HepG2 (cell line): Measurements from ENCODE around the gene SLC29A2. TPM values are rescaled to one million over a fixed set of nuclear protein-coding genes. Genes with fewer than 3 reads are reported as not detected.

Source experiments
- ATAC-seq: fragments of 200-7000 bp; cut with Tn5 transposase; 3 replicates; pipeline ENCODE4 v1.9.1; 2020; ENCODE audit warnings: mild to moderate bottlenecking, moderate library complexity
- BruUV-seq: library from RNA; stranded (reverse); fragments of 400-500 nt; replicated peaks from 2 replicates; lab custom pipeline; 2021; lab: Mats Ljungman, UMichigan
- CTCF ChIA-PET: fragments of 300-600 bp; formaldehyde crosslinking; extraction: SDS; loops from one replicate; lab custom pipeline; 2021; ENCODE audit warnings: low total read pairs, inconsistent platforms, low intra/inter-chr PET ratio; lab: Yijun Ruan, JAX
- POLR2A ChIA-PET: fragments of 350-600 bp; sonication (Branson Sonifier 250); formaldehyde crosslinking; loops from one replicate; lab custom pipeline; 2020; ENCODE audit warnings: antibody characterized with exemption, inconsistent platforms; lab: Yijun Ruan, JAX
- DNase-seq: peaks from one replicate; pipeline ENCODE4 v3.0.0-alpha.2; 2015; ENCODE audit warnings: low spot score
- FAIRE-seq: peaks from 3 replicates; lab custom pipeline; 2011; peaks lifted over from hg19 to GRCh38; lab: Jason Lieb, UNC
- H2AFZ ChIP-seq: one replicate; pipeline ENCODE4 v1.6.1; 2011; ENCODE audit warnings: low read length, inconsistent platforms
- H3K27ac ChIP-seq: fragments of 300-600 bp; 3 replicates; pipeline ENCODE4 v1.8.0; 2011; ENCODE audit warnings: mixed run types, mild to moderate bottlenecking, mixed read lengths, low read length, inconsistent platforms; ENCODE audit not compliant: insufficient read depth; ENCODE audit errors: extremely low read length
- H3K27me3 ChIP-seq, 2 experiments: fragments of 200-600 bp in 1 of 2; 2 replicates in 1 of 2; 3 replicates in 1 of 2; pipeline versions ENCODE4 v1.6.0 to v1.8.0; 2011; ENCODE audit warnings: low read length in 2 of 2, mild to moderate bottlenecking in 2 of 2, moderate library complexity in 2 of 2, inconsistent platforms in 1 of 2; ENCODE audit not compliant: insufficient read depth in 2 of 2, control insufficient read depth in 1 of 2
- H3K36me3 ChIP-seq, 2 experiments: fragments of 200-600 bp in 1 of 2; replicated peaks in 1 of 2; 2 replicates in 1 of 2; 3 replicates in 1 of 2; pipeline versions ENCODE4 v1.5.1 to v1.8.0; 2011; ENCODE audit warnings: low read length in 2 of 2, inconsistent platforms in 1 of 2; ENCODE audit not compliant: insufficient read depth in 2 of 2, control insufficient read depth in 1 of 2
- H3K4me1 ChIP-seq: 2 replicates; pipeline ENCODE4 v1.5.1; 2012; ENCODE audit warnings: low read length, inconsistent platforms; ENCODE audit not compliant: insufficient read depth
- H3K4me2 ChIP-seq: 2 replicates; pipeline ENCODE4 v1.6.0; 2011; ENCODE audit warnings: low read depth, low read length, inconsistent platforms
- H3K4me3 ChIP-seq, 3 experiments: fragments of 200-600 bp in 1 of 3; sonication (generic), shearing (Covaris generic) in 1 of 3; replicated peaks in 1 of 3; 2 replicates each; pipeline ENCODE4 v1.5.1; 2011 to 2016; ENCODE audit warnings: low read length in 3 of 3, inconsistent platforms in 2 of 3, low read depth in 2 of 3, mild to moderate bottlenecking in 2 of 3, control low read depth in 1 of 3, mixed read lengths in 1 of 3; ENCODE audit not compliant: insufficient read depth in 1 of 3
- H3K79me2 ChIP-seq: one replicate; pipeline ENCODE4 v1.6.1; 2011; ENCODE audit warnings: low read length, inconsistent platforms; ENCODE audit not compliant: insufficient read depth
- H3K9ac ChIP-seq: 2 replicates; pipeline ENCODE4 v1.6.0; 2011; ENCODE audit warnings: mild to moderate bottlenecking, low read depth, low read length, inconsistent platforms; ENCODE audit not compliant: insufficient read depth
- H3K9me3 ChIP-seq: 2 replicates; pipeline ENCODE4 v1.5.1; 2012; ENCODE audit warnings: mild to moderate bottlenecking, low read length
- H4K20me1 ChIP-seq: 2 replicates; pipeline ENCODE4 v1.6.0; 2011; ENCODE audit warnings: inconsistent platforms, mild to moderate bottlenecking, low read length, moderate library complexity; ENCODE audit not compliant: insufficient read depth
- BCL6 ChIP-seq: IDR thresholded peaks from 2 replicates; pipeline ENCODE4 v1.6.1; 2016; ENCODE audit warnings: missing genetic modification reagents, missing compliant biosample characterization
- ELF3 ChIP-seq: IDR thresholded peaks from 2 replicates; pipeline ENCODE4 v1.6.1; 2016; ENCODE audit warnings: missing genetic modification reagents, missing compliant biosample characterization
- GLI4 ChIP-seq: sonication (generic); formaldehyde crosslinking; IDR thresholded peaks from 2 replicates; pipeline ENCODE4 v1.5.1; 2020; ENCODE audit warnings: missing genetic modification reagents, mild to moderate bottlenecking, moderate library complexity, borderline replicate concordance
- NR2C2 ChIP-seq: sonication (generic); formaldehyde crosslinking; IDR thresholded peaks from 2 replicates; pipeline ENCODE4 v1.4.0; 2020; ENCODE audit warnings: missing genetic modification reagents, mild to moderate bottlenecking, moderate library complexity, borderline replicate concordance
- ZBTB42 ChIP-seq: sonication (generic); formaldehyde crosslinking; IDR thresholded peaks from 2 replicates; pipeline ENCODE4 v1.5.0; 2020; ENCODE audit warnings: mild to moderate bottlenecking, missing genetic modification reagents
- ZNF230 ChIP-seq: sonication (generic); formaldehyde crosslinking; IDR thresholded peaks from 2 replicates; pipeline ENCODE4 v1.4.0; 2020; ENCODE audit warnings: mild to moderate bottlenecking, missing genetic modification reagents
- WGBS: methylation state at CpG from one replicate; pipeline ENCODE4 v1.1.6; 2017; ENCODE audit warnings: low lambda C conversion rate; 5-methylcytosine and 5-hydroxymethylcytosine counted together
- in situ Hi-C: cut with HindIII; loops from 2 replicates; pipeline ENCODE4 v1.10.0; 2017; ENCODE audit warnings: low pct_unique_long_range_greater_than_20kb; ENCODE audit not compliant: extremely low pct_ligation_motif_present
- intact Hi-C: fragments of 100-400 bp; cut with micrococcal nuclease; formaldehyde crosslinking; loops from one replicate; pipeline ENCODE4 v1.10.0; 2022; ENCODE audit not compliant: unreplicated experiment
- polyA plus RNA-seq, 8 experiments: library from polyadenylated mRNA; depleted of rRNA in 3 of 8; stranded (reverse) in 7 of 8; unstranded in 1 of 8; fragments of >200 nt; fragmentation: Illumina TruSeq in 4 of 8; extraction: Trizol in 4 of 8; gene quantifications; 2 replicates each; pipeline versions ENCODE4 v1.2.1 to v1.2.3, GENCODE V29; 2011 to 2016; ENCODE audit warnings: low read depth in 4 of 8, missing spikeins in 1 of 8, mixed read lengths in 1 of 8; ENCODE audit not compliant: insufficient read depth in 1 of 8
- total RNA-seq, 5 experiments: library from RNA; depleted of rRNA; stranded (reverse); fragments of >200 nt; fragmentation: Illumina TruSeq; extraction: Trizol; gene quantifications; 2 replicates each; pipeline ENCODE4 v1.2.3, GENCODE V29; 2016; ENCODE audit warnings: low read depth in 1 of 5
- TF ChIP-seq, protein P1 (sequence below): sonication (generic); formaldehyde crosslinking; IDR thresholded peaks from 2 replicates; pipeline ENCODE4 v1.5.1; 2020; ENCODE audit warnings: mild to moderate bottlenecking, missing genetic modification reagents, moderate library complexity
- TF ChIP-seq, protein P2 (sequence below): fragments of 450-650 bp; IDR thresholded peaks from 2 replicates; pipeline ENCODE4 v1.6.1; 2016
- TF ChIP-seq, protein P3 (sequence below): sonication (generic); formaldehyde crosslinking; IDR thresholded peaks from 2 replicates; pipeline ENCODE4 v1.5.0; 2020; ENCODE audit warnings: missing genetic modification reagents

Gene SLC29A2
- total and polyA plus RNA-seq, 2 of the 13 experiments (the other 11 are each of a cell fraction or from before 2014, with no cell fraction given): 0.63 to 0.66 TPM

DNA sequence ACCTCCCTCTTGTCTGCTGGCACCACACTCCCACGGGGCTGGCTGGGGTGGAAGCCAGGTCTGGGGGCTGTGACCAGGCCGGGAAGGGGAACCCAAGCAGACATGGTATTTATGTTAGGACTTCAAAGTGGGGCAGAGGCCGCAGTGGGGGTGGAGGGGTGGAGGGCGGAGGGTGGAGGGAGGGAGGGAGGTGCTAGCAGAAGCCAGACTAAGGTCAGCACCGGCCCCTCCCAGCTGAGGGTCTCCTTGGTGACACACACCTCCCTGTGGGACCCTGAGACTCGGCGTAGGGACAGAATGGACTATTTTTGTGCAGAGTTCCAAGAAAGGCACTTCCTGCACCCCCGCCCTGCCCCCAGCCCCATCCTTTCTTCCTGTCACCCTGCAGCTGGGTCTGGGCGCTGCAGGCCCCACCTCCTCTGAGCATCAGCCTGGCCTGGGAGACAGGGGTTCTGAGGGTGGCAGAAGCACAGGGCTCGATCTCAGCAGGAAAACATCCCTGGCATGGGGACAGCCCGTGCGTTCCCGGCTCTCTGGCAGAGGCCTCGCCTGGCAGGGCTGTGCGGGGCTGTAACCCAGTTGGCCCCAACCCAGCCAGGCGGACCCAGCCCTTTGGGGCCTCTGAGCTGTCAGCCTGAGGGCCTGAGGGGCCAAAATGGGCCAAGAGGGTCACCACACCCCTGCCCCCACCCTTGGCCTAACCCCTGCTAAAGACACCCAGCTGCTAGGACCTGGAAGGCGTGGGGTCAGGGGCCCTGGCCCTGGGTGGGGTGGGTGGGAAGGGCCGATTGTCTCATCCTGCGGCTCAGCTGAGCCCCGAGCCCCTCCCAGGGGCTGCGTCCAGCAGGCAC, 45.1 kb downstream of the SLC29A2 start (continued):
- TF ChIP-seq, protein P1, sequence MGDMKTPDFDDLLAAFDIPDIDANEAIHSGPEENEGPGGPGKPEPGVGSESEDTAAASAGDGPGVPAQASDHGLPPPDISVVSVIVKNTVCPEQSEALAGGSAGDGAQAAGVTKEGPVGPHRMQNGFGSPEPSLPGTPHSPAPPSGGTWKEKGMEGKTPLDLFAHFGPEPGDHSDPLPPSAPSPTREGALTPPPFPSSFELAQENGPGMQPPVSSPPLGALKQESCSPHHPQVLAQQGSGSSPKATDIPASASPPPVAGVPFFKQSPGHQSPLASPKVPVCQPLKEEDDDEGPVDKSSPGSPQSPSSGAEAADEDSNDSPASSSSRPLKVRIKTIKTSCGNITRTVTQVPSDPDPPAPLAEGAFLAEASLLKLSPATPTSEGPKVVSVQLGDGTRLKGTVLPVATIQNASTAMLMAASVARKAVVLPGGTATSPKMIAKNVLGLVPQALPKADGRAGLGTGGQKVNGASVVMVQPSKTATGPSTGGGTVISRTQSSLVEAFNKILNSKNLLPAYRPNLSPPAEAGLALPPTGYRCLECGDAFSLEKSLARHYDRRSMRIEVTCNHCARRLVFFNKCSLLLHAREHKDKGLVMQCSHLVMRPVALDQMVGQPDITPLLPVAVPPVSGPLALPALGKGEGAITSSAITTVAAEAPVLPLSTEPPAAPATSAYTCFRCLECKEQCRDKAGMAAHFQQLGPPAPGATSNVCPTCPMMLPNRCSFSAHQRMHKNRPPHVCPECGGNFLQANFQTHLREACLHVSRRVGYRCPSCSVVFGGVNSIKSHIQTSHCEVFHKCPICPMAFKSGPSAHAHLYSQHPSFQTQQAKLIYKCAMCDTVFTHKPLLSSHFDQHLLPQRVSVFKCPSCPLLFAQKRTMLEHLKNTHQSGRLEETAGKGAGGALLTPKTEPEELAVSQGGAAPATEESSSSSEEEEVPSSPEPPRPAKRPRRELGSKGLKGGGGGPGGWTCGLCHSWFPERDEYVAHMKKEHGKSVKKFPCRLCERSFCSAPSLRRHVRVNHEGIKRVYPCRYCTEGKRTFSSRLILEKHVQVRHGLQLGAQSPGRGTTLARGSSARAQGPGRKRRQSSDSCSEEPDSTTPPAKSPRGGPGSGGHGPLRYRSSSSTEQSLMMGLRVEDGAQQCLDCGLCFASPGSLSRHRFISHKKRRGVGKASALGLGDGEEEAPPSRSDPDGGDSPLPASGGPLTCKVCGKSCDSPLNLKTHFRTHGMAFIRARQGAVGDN (CRISPR knock-in tag): peak; percentile 6; the same call in 1 of the 2 replicates

DNA sequence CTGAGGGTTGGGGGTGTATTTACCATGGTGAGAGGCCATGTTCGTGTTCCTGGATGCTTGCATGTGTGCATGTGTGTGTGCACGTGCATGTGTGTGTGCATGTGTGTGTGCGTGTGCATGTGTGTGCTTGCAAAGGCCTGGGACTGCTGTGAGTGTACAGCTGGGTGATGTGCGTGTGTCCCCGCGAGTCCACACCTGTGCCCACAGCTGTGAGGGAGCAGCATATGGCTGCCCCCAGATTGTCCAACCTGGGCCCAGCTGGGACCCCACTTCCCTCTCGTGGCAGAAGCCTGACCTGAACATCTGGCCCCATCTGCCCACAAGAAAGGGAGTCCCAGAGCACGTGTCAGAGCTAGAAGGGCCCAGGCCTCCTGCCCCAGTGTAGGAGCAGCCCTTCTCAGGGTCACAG, 46.3 kb downstream of the SLC29A2 start:
- Histone ChIP-seq H2AFZ (no peak overlapping the region), H3K27ac (no peak overlapping the region), H3K4me1 (peaks cover 69% of the 10 kb centered on the region), H3K9ac (no peak overlapping the region), H3K36me3 (no peaks in the 10 kb centered on the region), H3K79me2 (no peaks in the 10 kb centered on the region), H3K27me3 (peaks cover 0 to 24% of the 10 kb centered on the region in 2 experiments; a peak in 3 of 5 replicates), H3K9me3 (no peaks in the 10 kb centered on the region), H3K4me3 (no peak overlapping the region), H4K20me1 (no peaks in the 10 kb centered on the region), H3K4me2 (no peak overlapping the region; the same call in 1 of the 2 replicates)
- intact Hi-C loops: loop anchor here (5.0 kb wide), 1 partner anchor 543 kb away; the partner anchor contains the start of gene AP5B1
- 61% methylated on average over 5 of the region's 8 CpGs for WGBS
- in situ Hi-C loops: loop anchor here (5.0 kb wide), 1 partner anchor 33 kb away; the partner anchor contains the start of gene TMEM151A
- FAIRE-seq (no peak), ATAC-seq (no peak), DNase-seq (no peak)
- no TSS peak for BruUV-seq
- CTCF ChIA-PET: interaction anchor here (1.8 kb wide), 1 partner anchor 13 kb away, joined by 4 read pairs; no protein-coding TSS in a partner anchor
- POLR2A ChIA-PET: interaction anchor here (1.1 to 1.8 kb wide), 2 partner anchors 10 to 13 kb away, joined by 3 to 5 read pairs; no protein-coding TSS in a partner anchor
- TF ChIP-seq, protein P2, sequence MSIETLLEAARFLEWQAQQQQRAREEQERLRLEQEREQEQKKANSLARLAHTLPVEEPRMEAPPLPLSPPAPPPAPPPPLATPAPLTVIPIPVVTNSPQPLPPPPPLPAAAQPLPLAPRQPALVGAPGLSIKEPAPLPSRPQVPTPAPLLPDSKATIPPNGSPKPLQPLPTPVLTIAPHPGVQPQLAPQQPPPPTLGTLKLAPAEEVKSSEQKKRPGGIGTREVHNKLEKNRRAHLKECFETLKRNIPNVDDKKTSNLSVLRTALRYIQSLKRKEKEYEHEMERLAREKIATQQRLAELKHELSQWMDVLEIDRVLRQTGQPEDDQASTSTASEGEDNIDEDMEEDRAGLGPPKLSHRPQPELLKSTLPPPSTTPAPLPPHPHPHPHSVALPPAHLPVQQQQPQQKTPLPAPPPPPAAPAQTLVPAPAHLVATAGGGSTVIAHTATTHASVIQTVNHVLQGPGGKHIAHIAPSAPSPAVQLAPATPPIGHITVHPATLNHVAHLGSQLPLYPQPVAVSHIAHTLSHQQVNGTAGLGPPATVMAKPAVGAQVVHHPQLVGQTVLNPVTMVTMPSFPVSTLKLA: peak; percentile 87
- TF ChIP-seq ZNF230 (CRISPR knock-in tag): no peak
- TF ChIP-seq, protein P3, sequence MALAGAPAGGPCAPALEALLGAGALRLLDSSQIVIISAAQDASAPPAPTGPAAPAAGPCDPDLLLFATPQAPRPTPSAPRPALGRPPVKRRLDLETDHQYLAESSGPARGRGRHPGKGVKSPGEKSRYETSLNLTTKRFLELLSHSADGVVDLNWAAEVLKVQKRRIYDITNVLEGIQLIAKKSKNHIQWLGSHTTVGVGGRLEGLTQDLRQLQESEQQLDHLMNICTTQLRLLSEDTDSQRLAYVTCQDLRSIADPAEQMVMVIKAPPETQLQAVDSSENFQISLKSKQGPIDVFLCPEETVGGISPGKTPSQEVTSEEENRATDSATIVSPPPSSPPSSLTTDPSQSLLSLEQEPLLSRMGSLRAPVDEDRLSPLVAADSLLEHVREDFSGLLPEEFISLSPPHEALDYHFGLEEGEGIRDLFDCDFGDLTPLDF (CRISPR knock-in tag): no peak
- TF ChIP-seq GLI4 (CRISPR knock-in tag): no peak
- no peak for TF ChIP-seq ELF3 (CRISPR knock-in tag)
- TF ChIP-seq BCL6 (CRISPR knock-in tag): no peak
- no peak for TF ChIP-seq NR2C2 (CRISPR knock-in tag)
- TF ChIP-seq ZBTB42 (CRISPR knock-in tag): no peak
